ENCODE results near the gene ROR1.

The ROR1 gene

DNA sequence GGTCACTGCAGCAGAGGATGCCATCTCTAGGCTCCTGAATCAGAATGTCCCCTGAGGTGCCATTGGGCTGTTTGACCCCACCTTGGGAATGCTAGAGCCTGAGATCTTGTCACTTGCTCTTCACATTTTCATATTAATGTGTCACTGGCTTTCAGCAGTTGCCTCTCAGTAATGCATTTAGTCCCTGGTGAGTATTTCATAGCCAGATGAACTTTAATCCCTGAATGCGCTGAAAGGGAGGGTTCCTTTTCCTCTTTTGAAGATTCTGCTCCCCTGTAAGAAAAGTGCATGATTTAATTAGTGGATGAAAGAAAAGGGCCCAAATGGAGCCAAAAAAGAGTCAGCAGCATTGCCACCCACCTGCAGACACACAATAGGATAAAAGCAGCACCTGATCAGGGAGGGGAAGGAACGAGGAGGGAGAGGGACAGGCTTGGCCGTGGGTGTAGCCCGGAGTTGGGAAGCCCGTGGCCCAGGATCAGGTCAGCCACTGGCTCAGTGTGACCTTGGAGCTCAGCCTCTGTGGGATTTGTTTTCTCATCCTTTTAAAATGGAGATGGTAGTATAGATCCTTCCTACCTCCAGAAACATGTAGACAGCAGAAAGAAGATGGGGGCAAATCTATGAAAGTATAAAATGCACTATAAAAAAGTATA is 31.1 kb downstream of the ROR1 start:
- Histone ChIP-seq H3K9me3 (replicated peaks; ENCODE audit: insufficient read depth, low read length) (no peaks in the 10 kb centered on the region), H3K9me2 (replicated peaks; ENCODE audit: insufficient read depth, low read length) (no peaks in the 10 kb centered on the region), H3K4me2 (ENCODE audit: low read depth, low read length) (no peak overlapping the region), H4K20me1 (ENCODE audit: insufficient read depth, low read length) (no peaks in the 10 kb centered on the region), H3K27ac (ENCODE audit: low read length) (no peak overlapping the region), H3K9ac (ENCODE audit: low read length) (no peak overlapping the region), H3K27me3 (replicated peaks; ENCODE audit: insufficient read depth, low read length) (no peaks in the 10 kb centered on the region), H2AFZ (ENCODE audit: low read length) (no peak overlapping the region), H3F3A (ENCODE audit: insufficient read depth, low read length) (no peaks in the 10 kb centered on the region), H3K4me3 (ENCODE audit: low read length) (no peak overlapping the region), H3K79me2 (ENCODE audit: low read length) (no peaks in the 10 kb centered on the region), H3K36me3 (replicated peaks; ENCODE audit: insufficient read depth, low read length) (no peaks in the 10 kb centered on the region), H3K4me1 (ENCODE audit: low read length) (no peaks in the 10 kb centered on the region)
- DNase-seq, result no peak
- no peak for TF ChIP-seq EZH2phosphoT487 (IDR thresholded peaks at IDR 0.05; ENCODE audit: low read length)
- TF ChIP-seq, protein P1, sequence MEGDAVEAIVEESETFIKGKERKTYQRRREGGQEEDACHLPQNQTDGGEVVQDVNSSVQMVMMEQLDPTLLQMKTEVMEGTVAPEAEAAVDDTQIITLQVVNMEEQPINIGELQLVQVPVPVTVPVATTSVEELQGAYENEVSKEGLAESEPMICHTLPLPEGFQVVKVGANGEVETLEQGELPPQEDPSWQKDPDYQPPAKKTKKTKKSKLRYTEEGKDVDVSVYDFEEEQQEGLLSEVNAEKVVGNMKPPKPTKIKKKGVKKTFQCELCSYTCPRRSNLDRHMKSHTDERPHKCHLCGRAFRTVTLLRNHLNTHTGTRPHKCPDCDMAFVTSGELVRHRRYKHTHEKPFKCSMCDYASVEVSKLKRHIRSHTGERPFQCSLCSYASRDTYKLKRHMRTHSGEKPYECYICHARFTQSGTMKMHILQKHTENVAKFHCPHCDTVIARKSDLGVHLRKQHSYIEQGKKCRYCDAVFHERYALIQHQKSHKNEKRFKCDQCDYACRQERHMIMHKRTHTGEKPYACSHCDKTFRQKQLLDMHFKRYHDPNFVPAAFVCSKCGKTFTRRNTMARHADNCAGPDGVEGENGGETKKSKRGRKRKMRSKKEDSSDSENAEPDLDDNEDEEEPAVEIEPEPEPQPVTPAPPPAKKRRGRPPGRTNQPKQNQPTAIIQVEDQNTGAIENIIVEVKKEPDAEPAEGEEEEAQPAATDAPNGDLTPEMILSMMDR (IDR thresholded peaks at IDR 0.05; ENCODE audit: low read length), result no peak
- no peak for TF ChIP-seq EZH2 (optimal IDR thresholded peaks at IDR 0.05; ENCODE audit: low read depth, low read length)

DNA sequence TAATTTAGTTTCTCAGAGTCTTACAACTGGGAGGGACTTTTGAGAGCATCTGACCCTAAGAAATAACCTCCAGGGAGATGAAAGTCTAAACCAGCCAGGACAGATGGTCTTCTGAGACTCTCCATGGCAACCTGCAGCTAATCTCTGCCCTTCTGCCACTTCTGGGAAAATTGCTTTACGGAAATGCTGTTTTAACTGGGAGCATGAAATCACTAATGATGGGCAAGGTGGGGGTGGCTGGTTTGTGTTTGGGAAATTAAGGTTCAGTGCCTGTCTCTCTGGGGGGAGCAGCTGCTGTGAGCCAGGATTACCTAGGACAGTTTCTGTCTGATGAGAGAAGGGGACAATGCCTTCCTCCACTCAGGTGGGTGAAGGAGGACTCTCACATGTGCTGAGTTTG is 33.2 kb downstream of the ROR1 start:
- DNase-seq, result no peak
- no peaks in the 10 kb centered on the region for H3K79me2 ChIP-seq (ENCODE audit: low read length)

DNA sequence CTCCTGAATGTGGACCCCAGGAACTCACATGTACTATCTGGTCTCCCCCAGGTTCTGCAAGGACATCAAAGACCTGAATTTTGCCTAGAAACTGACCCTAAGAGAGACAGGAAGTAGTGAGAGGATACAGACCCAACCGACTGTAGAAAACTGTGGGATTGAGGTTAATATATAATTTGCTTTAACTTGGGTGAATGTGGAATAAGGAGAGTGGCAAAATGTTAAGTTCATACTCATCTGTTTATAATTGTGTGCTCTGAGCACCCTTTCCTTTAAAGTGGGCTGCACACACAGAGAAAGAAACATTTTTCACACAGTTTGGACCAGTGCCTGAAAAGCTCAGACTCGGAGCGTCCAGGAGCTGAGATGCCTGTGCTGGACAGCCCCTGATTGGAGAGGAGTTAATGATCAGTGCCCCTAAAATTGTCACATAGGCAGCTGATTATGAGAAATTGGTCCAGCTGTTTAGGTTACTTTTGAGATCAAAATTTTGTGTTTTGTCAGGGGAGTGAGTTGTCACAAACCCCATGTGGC is 37.2 kb downstream of the ROR1 start:
- TF ChIP-seq EZH2 (optimal IDR thresholded peaks at IDR 0.05; ENCODE audit: low read depth, low read length) (no peak), EZH2phosphoT487 (IDR thresholded peaks at IDR 0.05; ENCODE audit: low read length) (no peak)
- TF ChIP-seq, protein P1 (IDR thresholded peaks at IDR 0.05; ENCODE audit: low read length), result no peak
- no peaks in the 10 kb centered on the region for H3K27me3 ChIP-seq (replicated peaks; ENCODE audit: insufficient read depth, low read length)
- no peaks in the 10 kb centered on the region for H3K36me3 ChIP-seq (replicated peaks; ENCODE audit: insufficient read depth, low read length)
- no peaks in the 10 kb centered on the region for H3F3A ChIP-seq (ENCODE audit: insufficient read depth, low read length)
- no peak overlapping the region for H3K27ac ChIP-seq (ENCODE audit: low read length)
- H3K9me2 ChIP-seq (replicated peaks; ENCODE audit: insufficient read depth, low read length), result no peaks in the 10 kb centered on the region
- H3K4me3 ChIP-seq (ENCODE audit: low read length), result no peak overlapping the region
- no peak overlapping the region for H3K4me2 ChIP-seq (ENCODE audit: low read depth, low read length)
- no peaks in the 10 kb centered on the region for H3K79me2 ChIP-seq (ENCODE audit: low read length)
- DNase-seq, result no peak
- no peak overlapping the region for H3K9ac ChIP-seq (ENCODE audit: low read length)
- H3K4me1 ChIP-seq (ENCODE audit: low read length), result no peaks in the 10 kb centered on the region
- H3K9me3 ChIP-seq (replicated peaks; ENCODE audit: insufficient read depth, low read length), result no peaks in the 10 kb centered on the region
- no peaks in the 10 kb centered on the region for H4K20me1 ChIP-seq (ENCODE audit: insufficient read depth, low read length)
- no peak overlapping the region for H2AFZ ChIP-seq (ENCODE audit: low read length)

More for the DNA sequence above, 33.2 kb downstream of the ROR1 start:
- TF ChIP-seq EZH2 (optimal IDR thresholded peaks at IDR 0.05; ENCODE audit: low read depth, low read length) (no peak), EZH2phosphoT487 (IDR thresholded peaks at IDR 0.05; ENCODE audit: low read length) (no peak)
- TF ChIP-seq, protein P1 (IDR thresholded peaks at IDR 0.05; ENCODE audit: low read length), result no peak
- H3F3A ChIP-seq (ENCODE audit: insufficient read depth, low read length), result no peaks in the 10 kb centered on the region
- no peaks in the 10 kb centered on the region for H3K36me3 ChIP-seq (replicated peaks; ENCODE audit: insufficient read depth, low read length)
- no peaks in the 10 kb centered on the region for H3K9me2 ChIP-seq (replicated peaks; ENCODE audit: insufficient read depth, low read length)
- H3K4me2 ChIP-seq (ENCODE audit: low read depth, low read length), result no peak overlapping the region
- H3K9me3 ChIP-seq (replicated peaks; ENCODE audit: insufficient read depth, low read length), result no peaks in the 10 kb centered on the region
- no peaks in the 10 kb centered on the region for H4K20me1 ChIP-seq (ENCODE audit: insufficient read depth, low read length)
- no peak overlapping the region for H3K4me3 ChIP-seq (ENCODE audit: low read length)
- no peaks in the 10 kb centered on the region for H3K4me1 ChIP-seq (ENCODE audit: low read length)
- H3K9ac ChIP-seq (ENCODE audit: low read length), result no peak overlapping the region
- H3K27me3 ChIP-seq (replicated peaks; ENCODE audit: insufficient read depth, low read length), result no peaks in the 10 kb centered on the region
- no peak overlapping the region for H2AFZ ChIP-seq (ENCODE audit: low read length)
- no peak overlapping the region for H3K27ac ChIP-seq (ENCODE audit: low read length)
